ENCODE measurements around the gene BCL11A.

Gene BCL11A

GRCh38 chr2:60405271-60405919, 148.1 kb downstream of the BCL11A start:
- DNase-seq (ENCODE audit: low spot score), result no peak
